GM18502 (cell line): ENCODE measurements around the gene CELF1.

ENCODE experiments used
- ATAC-seq: cut with Tn5 transposase; IDR thresholded peaks from one replicate; pipeline ENCODE4 v1.9.1; 2021; ENCODE audit warnings: mild to moderate bottlenecking; ENCODE audit not compliant: unreplicated experiment, poor library complexity

CELF1 gene

DNA sequence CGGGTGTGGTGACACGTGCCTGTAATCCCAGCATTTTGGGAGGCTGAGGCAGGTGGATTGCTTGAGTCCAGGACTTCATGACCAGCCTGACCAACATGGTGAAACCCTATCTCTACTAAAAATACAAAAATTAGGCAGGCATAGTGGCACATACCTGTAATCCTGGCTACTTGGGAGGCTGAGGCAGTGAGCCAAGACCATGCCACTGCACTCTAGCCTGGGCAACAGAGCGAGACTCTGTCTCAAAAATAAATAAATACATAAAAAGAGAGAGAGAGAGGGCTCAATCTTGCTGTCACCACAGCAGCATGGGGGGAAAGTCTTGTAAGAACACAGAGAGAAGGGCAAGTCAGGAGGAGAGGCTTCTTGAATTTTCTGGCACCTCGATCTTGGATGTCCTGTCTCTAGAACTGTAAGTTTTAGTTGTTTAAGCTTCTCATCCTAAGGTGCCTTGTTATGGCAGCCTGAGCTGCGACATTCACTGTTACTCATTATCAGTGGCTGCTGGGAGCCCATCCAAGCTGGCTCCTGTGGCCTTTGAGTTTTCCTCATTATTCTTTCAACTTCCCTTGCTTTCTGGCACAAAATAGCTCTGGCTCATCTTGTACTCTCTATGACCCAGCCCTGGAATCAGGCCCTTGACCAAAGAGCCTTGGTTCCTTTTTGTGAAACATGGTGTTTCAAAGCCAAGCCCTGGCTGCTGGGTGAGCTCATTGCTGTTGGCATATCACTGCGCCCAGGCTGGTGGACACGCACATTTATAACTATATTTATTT is 118.7 kb downstream of the CELF1 start:
- no peak for ATAC-seq

- ATAC-seq = no peak
These were observed 119.8 kb downstream of the CELF1 start for GRCh38 chr11:47433157-47433556.

DNA sequence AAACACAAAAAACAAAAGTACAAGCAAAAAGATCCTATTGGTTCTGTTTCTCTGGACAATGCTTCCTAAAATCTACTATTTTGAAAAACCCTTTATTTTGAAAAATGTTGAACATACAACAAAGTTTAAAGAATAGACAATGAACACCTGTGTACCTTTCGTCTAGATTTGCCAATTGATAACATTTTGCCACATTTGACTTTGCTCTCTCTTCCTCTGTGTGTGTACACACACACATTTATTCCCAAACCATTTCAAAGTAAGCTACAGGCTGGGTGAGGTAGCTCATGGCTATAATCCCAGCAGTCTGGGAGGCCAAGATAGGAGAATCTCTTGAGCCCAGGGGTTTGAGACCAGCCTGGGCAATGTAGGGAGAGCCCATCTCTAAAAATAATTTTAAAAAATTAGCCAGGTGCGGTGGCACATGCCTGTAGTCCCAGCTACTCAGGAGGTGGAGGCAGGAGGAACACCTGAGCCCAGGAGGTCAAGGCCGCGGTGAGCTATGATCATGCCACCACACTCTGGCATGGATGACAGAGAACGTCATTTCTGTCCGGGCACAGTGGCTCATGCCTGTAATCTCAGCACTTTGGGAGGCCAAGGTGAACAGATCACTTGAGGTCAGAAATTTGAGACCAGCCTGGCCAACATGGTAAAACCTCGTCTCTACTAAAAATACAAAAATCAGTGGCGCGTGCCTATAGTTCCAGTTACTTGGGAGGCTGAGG is 121.4 kb downstream of the CELF1 start:
- ATAC-seq = no peak

DNA sequence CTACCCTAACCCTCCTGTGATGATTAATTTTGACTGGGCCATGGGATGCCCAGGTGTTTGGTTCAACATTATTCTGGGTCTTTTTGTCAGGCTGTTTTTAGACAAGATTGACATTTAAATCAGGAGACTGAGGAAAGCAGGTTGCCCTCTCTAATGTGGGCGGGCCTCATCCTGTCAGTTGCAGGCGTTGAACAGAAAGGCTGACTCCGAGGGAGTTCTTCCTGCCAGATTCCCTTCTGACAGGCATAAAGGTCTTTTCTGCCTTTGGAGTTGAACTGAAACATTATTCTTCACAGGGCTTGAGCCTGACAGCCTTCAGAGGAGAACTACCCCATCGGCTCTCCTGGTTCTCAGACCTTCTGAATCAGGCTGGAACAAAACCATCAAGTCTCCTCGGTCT is 122.4 kb downstream of the CELF1 start:
- ATAC-seq = no peak

DNA sequence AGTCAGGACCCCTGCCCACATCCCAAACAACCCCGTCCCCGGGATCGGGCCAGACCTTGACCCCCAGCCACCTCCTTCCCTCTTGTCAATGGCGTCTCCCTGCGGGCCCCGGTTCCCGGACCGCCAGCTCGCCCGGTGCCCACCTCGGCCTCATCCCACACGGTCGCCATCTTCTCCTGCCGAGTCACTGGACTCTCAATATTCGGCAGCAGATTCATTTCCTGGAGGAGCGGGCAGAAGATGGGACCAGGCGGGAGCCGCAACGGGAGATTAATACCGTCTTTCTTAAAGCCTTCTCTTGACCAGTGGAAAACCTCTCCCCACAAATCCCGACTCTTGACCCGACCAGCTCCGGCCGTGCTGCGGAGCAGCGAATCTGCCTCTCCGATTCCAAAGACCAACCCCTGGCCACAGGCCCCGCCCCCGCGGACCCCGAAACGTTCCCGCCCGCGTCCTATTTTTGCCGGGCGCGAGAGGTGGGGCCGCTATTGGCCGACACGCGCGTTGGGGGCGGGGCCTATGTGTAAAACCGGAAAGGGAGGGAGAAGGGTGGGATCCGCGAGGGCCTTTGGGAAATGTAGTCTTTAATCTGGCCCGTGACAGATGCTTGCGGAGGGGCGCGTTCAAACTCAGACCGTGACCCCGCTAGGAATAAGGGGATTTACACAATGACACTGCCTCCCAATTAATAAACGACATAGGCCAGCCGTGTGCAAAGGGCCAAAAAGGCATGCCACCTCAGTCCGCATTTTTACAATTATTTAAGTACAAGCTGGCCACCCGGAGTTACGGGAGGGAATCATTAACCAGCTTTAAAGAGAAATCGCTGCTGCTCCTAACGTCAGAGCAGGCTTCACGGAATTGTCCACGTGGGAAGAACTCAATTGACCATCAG is 126.6 kb downstream of the CELF1 start, which contains the start of gene PSMC3:
Gene PSMC3 (minus strand): TSS at position 378 of the 895 bp plus-strand sequence. CDS start 160 bp downstream, at position 218.
- peak; percentile 90 for ATAC-seq

DNA sequence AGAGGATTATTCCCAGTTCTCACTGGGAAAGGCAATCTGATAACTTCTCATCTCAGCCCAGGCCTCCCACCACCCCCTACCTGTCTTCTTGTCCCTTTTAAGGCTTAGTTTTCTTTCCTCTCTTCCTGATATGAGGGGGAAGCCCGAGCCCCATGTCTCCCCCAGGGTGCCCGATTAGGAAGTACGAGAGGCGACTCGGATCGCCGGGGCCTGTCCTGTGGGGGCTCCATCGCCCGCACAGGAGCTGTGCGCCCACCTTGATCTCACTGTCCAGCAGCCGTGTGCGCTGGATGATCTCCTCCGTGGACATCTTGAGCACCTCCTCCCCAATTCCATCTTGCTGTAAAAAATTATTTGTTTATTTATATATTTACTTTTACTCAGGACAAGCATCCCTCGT is 127.3 kb downstream of the CELF1 start:
- ATAC-seq = no peak

DNA sequence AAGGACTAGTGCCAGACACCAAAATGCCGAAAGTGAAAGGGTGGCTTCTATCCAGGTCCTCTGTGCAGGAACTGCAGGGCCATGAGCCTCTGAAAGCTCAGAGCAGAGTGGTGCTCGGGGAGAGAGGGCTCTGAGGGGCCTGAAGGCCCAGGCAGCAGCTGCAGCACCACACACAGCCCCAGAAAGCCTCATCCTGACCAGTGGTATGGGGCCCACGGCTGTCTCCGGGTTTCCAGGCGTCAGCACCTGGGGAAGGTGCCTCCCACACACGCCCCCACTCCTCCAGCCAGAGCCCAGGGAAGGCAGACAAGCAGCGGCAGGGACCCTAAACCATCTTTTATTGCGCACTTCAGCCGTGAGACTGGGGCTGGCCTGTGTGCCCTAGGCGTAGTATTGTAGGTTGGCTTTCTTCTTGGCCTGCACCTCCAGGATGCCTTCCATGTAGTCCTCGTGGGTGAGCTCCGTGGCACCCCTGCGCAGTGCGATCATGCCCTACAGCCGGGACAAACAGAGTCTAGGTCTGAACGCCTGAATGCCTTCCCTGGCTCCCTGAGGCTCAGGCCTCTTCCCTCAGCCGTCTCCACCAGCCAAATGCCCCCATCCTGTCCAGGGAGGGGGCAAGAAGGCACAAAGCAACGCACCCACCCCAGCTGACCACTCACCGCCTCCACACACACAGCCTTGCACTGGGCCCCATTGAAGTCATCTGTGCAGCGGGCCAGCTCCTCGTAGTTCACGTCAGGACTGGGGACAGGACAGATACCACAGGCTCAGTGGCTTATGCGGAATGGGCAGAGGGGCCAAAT is 134.3 kb downstream of the CELF1 start:
- ATAC-seq = no peak

GRCh38 chr11:47417712-47418111 is 135.2 kb downstream of the CELF1 start:
- no peak for ATAC-seq

DNA sequence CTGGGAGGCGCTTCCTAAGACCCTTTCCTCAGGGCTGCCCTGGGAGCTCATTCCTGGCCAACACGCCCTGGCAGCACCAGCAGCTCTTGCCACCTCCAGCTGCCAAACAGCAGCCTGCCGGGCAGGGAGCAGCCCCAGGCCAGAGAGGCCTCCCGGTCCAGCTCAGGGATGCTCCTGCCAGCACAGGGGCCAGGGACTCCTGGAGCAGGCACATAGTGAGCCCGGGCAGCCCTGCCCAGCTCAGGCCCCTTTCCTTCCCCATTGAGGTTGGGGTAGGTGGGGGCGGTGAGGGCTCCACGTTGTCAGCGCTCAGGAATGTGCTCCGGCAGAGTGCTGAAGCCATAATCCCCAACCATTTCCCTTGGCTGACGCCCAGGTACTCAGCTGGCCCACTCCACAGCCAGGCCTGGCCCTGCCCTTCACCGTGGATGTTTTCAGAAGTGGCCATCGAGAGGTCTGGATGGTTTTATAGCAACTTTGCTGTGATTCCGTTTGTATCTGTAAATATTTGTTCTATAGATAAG is 136.9 kb downstream of the CELF1 start:
- ATAC-seq = no peak
